PFSK-1 (cell line): ENCODE measurements around the gene BNIPL.

Experiments
- FOXP2 ChIP-seq: optimal IDR thresholded peaks from 2 replicates; pipeline ENCODE3; 2011; ENCODE audit warnings: borderline replicate concordance, control low read depth, inconsistent platforms; ENCODE audit not compliant: insufficient read depth; ENCODE audit errors: extremely low read length, extremely low read depth
- POLR2AphosphoS5 ChIP-seq: IDR thresholded peaks from 2 replicates; pipeline ENCODE4 v1.6.1; 2012; ENCODE audit warnings: low read depth, mild to moderate bottlenecking, control low read depth, low read length, moderate library complexity
- REST ChIP-seq, 2 experiments: IDR thresholded peaks; 2 replicates each; pipeline versions ENCODE4 v1.6.1 to v1.8.0; 2011 to 2012; ENCODE audit warnings: low read depth in 2 of 2, low read length in 2 of 2, control low read depth in 1 of 2, inconsistent platforms in 1 of 2, mild to moderate bottlenecking in 1 of 2, moderate library complexity in 1 of 2; ENCODE audit not compliant: insufficient read depth in 1 of 2
- SIN3A ChIP-seq: IDR thresholded peaks from 2 replicates; pipeline ENCODE4 v1.6.1; 2012; ENCODE audit warnings: mild to moderate bottlenecking, low read length, moderate library complexity, borderline replicate concordance; ENCODE audit not compliant: insufficient read depth
- TAF1 ChIP-seq: IDR thresholded peaks from 2 replicates; pipeline ENCODE4 v1.6.1; 2012; ENCODE audit warnings: low read length, control low read depth, borderline replicate concordance; ENCODE audit not compliant: insufficient read depth

Gene BNIPL

DNA sequence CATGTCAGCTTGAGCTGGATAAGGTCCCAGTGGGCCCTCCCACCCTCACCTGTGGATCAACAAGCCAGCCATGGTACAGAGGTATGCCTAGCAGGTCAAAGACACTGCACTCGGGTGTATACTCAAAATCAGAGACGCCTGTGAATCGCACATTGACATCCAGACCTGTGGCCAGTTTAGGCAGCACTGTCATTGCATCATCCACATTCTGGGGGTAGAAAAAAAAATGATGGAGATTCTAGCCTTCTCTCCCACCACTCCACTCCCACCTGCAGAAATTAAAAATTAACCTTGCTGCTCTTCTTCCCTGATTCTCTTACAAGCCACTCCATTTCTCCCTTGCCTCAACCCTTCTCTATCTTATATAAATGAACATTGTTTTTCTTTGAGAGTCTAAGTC lies 36.0 kb upstream of the BNIPL start:
- TF ChIP-seq POLR2AphosphoS5, result no peak
- TF ChIP-seq TAF1, result no peak
- TF ChIP-seq SIN3A, result no peak
- no peak for TF ChIP-seq REST (IDR thresholded peaks at IDR 0.05; ENCODE audit: insufficient read depth in 1 of 2, low read depth in 2 of 2, low read length in 2 of 2)
- no peak for TF ChIP-seq FOXP2

DNA sequence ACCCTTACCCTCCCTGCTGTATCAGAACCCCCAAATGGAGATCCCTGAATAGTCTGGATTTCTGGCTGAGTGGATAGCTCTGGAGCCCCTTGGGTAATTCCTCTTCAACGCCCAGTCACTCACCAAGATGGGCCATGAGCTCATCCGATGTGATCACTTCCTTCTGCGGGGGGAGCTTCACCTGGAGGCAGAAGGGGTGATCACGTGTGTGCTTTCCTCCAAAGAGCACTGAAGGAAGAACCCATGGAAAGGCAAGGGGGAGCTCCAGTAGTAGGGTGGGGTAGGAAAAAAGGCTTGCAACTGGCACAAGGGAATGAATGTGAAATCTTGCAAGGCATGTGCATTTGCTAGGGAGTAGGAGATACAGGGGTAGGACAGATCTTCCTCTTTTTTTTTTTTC lies 34.8 kb upstream of the BNIPL start:
- TF ChIP-seq TAF1 (no peak), FOXP2 (no peak), POLR2AphosphoS5 (no peak), REST (IDR thresholded peaks at IDR 0.05; ENCODE audit: insufficient read depth in 1 of 2, low read depth in 2 of 2, low read length in 2 of 2) (no peak), SIN3A (no peak)

DNA sequence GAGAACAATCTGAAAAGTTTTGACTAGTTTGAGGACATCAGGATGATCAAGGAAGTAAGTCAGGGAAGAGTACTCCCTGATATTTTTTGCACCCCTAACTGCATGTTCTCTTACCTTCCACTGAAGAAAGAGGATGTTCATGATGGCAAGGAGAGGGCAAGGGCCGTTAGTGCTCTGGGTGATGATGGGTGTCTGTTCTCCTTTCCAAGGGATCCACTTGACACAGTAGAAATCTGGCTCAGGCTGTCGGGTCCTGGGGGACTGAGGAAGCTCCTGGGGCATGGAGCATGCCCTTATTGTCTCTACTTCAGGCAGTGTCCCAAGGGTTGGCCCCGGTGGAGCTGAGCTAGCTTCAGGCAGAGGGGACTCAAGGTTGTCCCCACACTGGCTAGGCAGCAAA lies 34.3 kb upstream of the BNIPL start:
- TF ChIP-seq POLR2AphosphoS5, result no peak
- TF ChIP-seq TAF1, result no peak
- no peak for TF ChIP-seq REST (IDR thresholded peaks at IDR 0.05; ENCODE audit: insufficient read depth in 1 of 2, low read depth in 2 of 2, low read length in 2 of 2)
- no peak for TF ChIP-seq SIN3A

GRCh38 chr1:151002611-151003010 lies 33.8 kb upstream of the BNIPL start:
- no peak for TF ChIP-seq SIN3A
- no peak for TF ChIP-seq FOXP2
- TF ChIP-seq REST (IDR thresholded peaks at IDR 0.05; ENCODE audit: insufficient read depth in 1 of 2, low read depth in 2 of 2, low read length in 2 of 2), result no peak
- TF ChIP-seq TAF1, result no peak
- TF ChIP-seq POLR2AphosphoS5, result no peak

GRCh38 chr1:151003180-151003579 lies 33.2 kb upstream of the BNIPL start:
- TF ChIP-seq TAF1 (no peak), FOXP2 (no peak), POLR2AphosphoS5 (no peak), REST (IDR thresholded peaks at IDR 0.05; ENCODE audit: insufficient read depth in 1 of 2, low read depth in 2 of 2, low read length in 2 of 2) (no peak), SIN3A (no peak)
